ENCODE data around the gene KCNK7.

- TF ChIP-seq CTCF (IDR thresholded peaks at IDR 0.05; ENCODE audit: insufficient read depth, low read depth, low read length) (no peak), EZH2 (IDR thresholded peaks at IDR 0.05; ENCODE audit: insufficient read depth, low read length) (no peak)
Measured at GRCh38 chr11:65558930-65559509, 36.6 kb downstream of the KCNK7 start.

Data from astrocyte (in vitro differentiated cells and primary cell).